Measurements from ENCODE around the gene FCHO1.

The FCHO1 gene

GRCh38 chr19:17725422-17726078 lies 25.7 kb upstream of the FCHO1 start:
- Mint-ChIP-seq H3K36me3 (peaks cover 59% of the 10 kb centered on the region), H3K4me1 (peaks cover 22% of the 10 kb centered on the region), H3K9me3 (no peaks in the 10 kb centered on the region), H3K4me3 (no peak overlapping the region), H3K27me3 (no peaks in the 10 kb centered on the region), H3K27ac (no peak overlapping the region)
- ATAC-seq = peak; percentile 25

DNA sequence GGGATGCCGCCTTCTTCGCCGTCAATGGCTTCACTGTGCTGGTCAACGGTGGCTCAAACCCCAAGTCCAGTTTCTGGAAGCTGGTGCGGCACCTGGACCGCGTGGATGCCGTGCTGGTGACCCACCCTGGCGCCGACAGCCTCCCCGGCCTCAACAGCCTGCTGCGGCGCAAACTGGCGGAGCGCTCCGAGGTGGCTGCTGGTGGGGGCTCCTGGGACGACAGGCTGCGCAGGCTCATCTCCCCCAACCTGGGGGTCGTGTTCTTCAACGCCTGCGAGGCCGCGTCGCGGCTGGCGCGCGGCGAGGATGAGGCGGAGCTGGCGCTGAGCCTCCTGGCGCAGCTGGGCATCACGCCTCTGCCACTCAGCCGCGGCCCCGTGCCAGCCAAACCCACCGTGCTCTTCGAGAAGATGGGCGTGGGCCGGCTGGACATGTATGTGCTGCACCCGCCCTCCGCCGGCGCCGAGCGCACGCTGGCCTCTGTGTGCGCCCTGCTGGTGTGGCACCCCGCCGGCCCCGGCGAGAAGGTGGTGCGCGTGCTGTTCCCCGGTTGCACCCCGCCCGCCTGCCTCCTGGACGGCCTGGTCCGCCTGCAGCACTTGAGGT lies 25.0 kb upstream of the FCHO1 start:
- H3K36me3 Mint-ChIP-seq = peaks cover 61% of the 10 kb centered on the region
- H3K4me3 Mint-ChIP-seq = no peak overlapping the region
- ATAC-seq = peak; percentile 57
- no peak overlapping the region for H3K27ac Mint-ChIP-seq
- H3K27me3 Mint-ChIP-seq = no peaks in the 10 kb centered on the region
- H3K4me1 Mint-ChIP-seq = peaks cover 22% of the 10 kb centered on the region
- no peaks in the 10 kb centered on the region for H3K9me3 Mint-ChIP-seq

DNA sequence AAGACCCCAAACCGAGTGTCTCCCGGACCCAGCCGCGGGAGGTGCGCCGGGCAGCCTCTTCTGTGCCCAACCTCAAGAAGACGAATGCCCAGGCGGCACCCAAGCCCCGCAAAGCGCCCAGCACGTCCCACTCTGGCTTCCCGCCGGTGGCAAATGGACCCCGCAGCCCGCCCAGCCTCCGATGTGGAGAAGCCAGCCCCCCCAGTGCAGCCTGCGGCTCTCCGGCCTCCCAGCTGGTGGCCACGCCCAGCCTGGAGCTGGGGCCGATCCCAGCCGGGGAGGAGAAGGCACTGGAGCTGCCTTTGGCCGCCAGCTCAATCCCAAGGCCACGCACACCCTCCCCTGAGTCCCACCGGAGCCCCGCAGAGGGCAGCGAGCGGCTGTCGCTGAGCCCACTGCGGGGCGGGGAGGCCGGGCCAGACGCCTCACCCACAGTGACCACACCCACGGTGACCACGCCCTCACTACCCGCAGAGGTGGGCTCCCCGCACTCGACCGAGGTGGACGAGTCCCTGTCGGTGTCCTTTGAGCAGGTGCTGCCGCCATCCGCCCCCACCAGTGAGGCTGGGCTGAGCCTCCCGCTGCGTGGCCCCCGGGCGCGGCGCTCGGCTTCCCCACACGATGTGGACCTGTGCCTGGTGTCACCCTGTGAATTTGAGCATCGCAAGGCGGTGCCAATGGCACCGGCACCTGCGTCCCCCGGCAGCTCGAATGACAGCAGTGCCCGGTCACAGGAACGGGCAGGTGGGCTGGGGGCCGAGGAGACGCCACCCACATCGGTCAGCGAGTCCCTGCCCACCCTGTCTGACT lies 24.1 kb upstream of the FCHO1 start:
- ATAC-seq = peak; percentile 36
- H3K27me3 Mint-ChIP-seq = no peaks in the 10 kb centered on the region
- H3K4me1 Mint-ChIP-seq = peaks cover 23% of the 10 kb centered on the region
- no peak overlapping the region for H3K27ac Mint-ChIP-seq
- peaks cover 65% of the 10 kb centered on the region for H3K36me3 Mint-ChIP-seq
- no peak overlapping the region for H3K4me3 Mint-ChIP-seq
- H3K9me3 Mint-ChIP-seq = no peaks in the 10 kb centered on the region

DNA sequence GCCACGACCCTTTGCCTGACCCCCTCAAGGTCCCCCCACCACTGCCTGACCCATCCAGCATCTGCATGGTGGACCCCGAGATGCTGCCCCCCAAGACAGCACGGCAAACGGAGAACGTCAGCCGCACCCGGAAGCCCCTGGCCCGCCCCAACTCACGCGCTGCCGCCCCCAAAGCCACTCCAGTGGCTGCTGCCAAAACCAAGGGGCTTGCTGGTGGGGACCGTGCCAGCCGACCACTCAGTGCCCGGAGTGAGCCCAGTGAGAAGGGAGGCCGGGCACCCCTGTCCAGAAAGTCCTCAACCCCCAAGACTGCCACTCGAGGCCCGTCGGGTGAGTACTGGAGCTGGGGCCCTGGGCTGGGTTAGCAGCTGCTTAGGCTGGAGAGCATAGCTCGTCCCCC lies 23.4 kb upstream of the FCHO1 start:
- Mint-ChIP-seq H3K27ac (no peak overlapping the region), H3K9me3 (no peaks in the 10 kb centered on the region), H3K36me3 (peaks cover 68% of the 10 kb centered on the region), H3K4me1 (peaks cover 25% of the 10 kb centered on the region), H3K4me3 (no peak overlapping the region), H3K27me3 (no peaks in the 10 kb centered on the region)
- ATAC-seq = no peak

- H3K27me3 Mint-ChIP-seq = no peaks in the 10 kb centered on the region
- H3K27ac Mint-ChIP-seq = no peak overlapping the region
- peaks cover 25% of the 10 kb centered on the region for H3K4me1 Mint-ChIP-seq
- no peaks in the 10 kb centered on the region for H3K9me3 Mint-ChIP-seq
- no peak overlapping the region for H3K4me3 Mint-ChIP-seq
- no peak for ATAC-seq
- H3K36me3 Mint-ChIP-seq = peaks cover 63% of the 10 kb centered on the region
Measured at GRCh38 chr19:17733127-17733526, 18.1 kb upstream of the FCHO1 start.

DNA sequence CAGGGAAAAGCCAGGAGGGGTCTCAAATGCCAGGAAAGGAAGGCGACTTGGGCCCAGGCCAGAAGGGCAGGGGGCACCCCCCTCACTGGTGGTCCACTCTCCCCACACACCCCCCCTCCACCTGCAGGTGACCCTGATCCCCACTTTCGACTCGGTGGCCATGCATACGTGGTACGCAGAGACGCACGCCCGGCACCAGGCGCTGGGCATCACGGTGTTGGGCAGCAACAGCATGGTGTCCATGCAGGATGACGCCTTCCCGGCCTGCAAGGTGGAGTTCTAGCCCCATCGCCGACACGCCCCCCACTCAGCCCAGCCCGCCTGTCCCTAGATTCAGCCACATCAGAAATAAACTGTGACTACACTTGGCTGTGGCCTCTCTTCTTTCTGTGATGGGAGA lies 17.1 kb upstream of the FCHO1 start:
- H3K27ac Mint-ChIP-seq = no peak overlapping the region
- no peak for ATAC-seq

GRCh38 chr19:17735410-17735809 lies 15.9 kb upstream of the FCHO1 start:
- peak overlapping the region; percentile 27 for H3K27ac Mint-ChIP-seq
- peaks cover 49% of the 10 kb centered on the region for H3K36me3 Mint-ChIP-seq
- no peaks in the 10 kb centered on the region for H3K9me3 Mint-ChIP-seq
- no peak overlapping the region for H3K4me3 Mint-ChIP-seq
- no peaks in the 10 kb centered on the region for H3K27me3 Mint-ChIP-seq
- H3K4me1 Mint-ChIP-seq = peaks cover 38% of the 10 kb centered on the region
- ATAC-seq = no peak

More for the DNA sequence above, 17.1 kb upstream of the FCHO1 start:
- peaks cover 35% of the 10 kb centered on the region for H3K4me1 Mint-ChIP-seq
- no peaks in the 10 kb centered on the region for H3K9me3 Mint-ChIP-seq
- peaks cover 61% of the 10 kb centered on the region for H3K36me3 Mint-ChIP-seq
- no peaks in the 10 kb centered on the region for H3K27me3 Mint-ChIP-seq
- no peak overlapping the region for H3K4me3 Mint-ChIP-seq

DNA sequence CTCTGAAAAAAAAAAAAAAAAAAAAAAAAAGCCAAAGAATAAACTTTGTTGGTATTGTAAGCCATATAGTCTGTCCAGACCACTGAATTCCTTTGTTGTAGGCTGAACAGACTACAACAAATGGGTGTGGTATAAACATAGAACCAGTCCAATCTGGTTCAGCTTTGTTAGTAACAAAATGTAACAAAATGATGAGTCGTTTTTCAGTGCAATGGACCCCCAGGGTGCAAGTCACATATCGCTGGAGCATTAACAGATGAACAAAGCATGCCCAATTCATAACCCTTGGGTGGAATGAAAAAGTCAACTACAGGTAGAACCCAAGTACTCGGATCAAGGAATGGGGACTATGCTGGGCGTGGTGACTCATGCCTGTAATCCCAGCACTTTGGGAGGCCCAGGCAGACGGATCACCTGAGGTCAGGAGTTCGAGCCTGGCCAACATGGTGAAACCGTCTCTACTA lies 13.6 kb upstream of the FCHO1 start:
- Mint-ChIP-seq H3K9me3 (no peaks in the 10 kb centered on the region), H3K4me3 (no peak overlapping the region), H3K27ac (peak overlapping the region; percentile 80), H3K36me3 (peaks cover 34% of the 10 kb centered on the region), H3K4me1 (peaks cover 30% of the 10 kb centered on the region), H3K27me3 (no peaks in the 10 kb centered on the region)
- ATAC-seq = no peak

GRCh38 chr19:17739121-17739875 lies 12.0 kb upstream of the FCHO1 start:
- Mint-ChIP-seq H3K9me3 (no peaks in the 10 kb centered on the region), H3K36me3 (peaks cover 23% of the 10 kb centered on the region), H3K4me3 (peak overlapping the region; percentile 66), H3K27me3 (no peaks in the 10 kb centered on the region), H3K27ac (peak overlapping the region; percentile 80), H3K4me1 (peaks cover 36% of the 10 kb centered on the region)
- ATAC-seq = peak; percentile 82

GRCh38 chr19:17741456-17741855 lies 9.8 kb upstream of the FCHO1 start:
- ATAC-seq = no peak
- Mint-ChIP-seq H3K27ac (peak overlapping the region; percentile 68), H3K36me3 (peaks cover 5% of the 10 kb centered on the region), H3K4me3 (no peak overlapping the region), H3K27me3 (no peaks in the 10 kb centered on the region), H3K4me1 (peaks cover 40% of the 10 kb centered on the region), H3K9me3 (no peaks in the 10 kb centered on the region)

- Mint-ChIP-seq H3K36me3 (peaks cover 5% of the 10 kb centered on the region), H3K27me3 (no peaks in the 10 kb centered on the region), H3K4me1 (peaks cover 51% of the 10 kb centered on the region), H3K27ac (no peak overlapping the region), H3K4me3 (no peak overlapping the region), H3K9me3 (no peaks in the 10 kb centered on the region)
- ATAC-seq = no peak
Measured at GRCh38 chr19:17743874-17744580, 7.2 kb upstream of the FCHO1 start.

DNA sequence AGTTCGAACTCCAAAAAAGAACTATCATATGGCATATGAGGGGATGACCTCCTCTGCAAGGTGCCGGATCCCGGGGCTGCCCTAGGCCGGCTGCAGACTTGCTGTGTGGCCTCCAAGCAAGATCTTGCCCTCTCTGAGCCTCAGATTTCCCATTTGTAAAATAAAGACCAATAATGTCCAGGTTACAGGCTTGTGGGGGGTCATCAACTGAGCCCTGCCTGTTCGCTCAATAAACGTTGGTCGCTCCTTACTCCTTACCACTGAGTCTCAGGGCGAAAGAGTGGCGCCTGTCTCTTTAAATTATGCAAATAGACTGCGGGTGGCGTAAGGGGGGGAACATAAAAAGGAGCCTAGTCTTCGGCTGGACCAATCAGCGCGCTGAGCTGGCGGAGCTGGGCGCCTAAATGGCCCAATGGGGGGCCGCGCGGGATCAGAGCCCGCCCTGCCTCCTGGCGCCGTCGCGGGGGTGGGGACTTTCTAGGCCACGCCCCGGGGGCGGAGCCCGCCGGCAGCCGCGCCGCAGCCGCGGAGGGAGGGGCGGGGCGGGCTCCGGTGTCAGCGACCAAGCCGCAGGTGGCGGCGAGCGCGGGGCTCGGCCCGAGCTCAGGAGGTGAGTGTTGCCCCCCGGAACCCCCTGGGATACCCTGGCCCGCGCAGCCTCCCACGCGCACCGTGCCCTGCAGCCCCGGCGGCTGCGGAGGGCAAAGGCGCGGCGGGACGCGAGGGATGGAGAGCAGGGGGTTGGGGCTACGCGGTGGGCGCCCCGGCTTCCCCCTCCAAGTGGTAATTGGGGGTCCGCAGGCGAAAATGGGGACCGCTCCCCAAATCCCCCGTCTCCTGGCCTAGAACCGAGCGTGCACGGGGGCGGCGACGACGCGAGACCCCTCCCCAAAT lies 3.8 kb upstream of the FCHO1 start:
- Mint-ChIP-seq H3K4me3 (peak overlapping the region; percentile 82), H3K4me1 (peaks cover 60% of the 10 kb centered on the region), H3K27ac (peak overlapping the region; percentile 75), H3K36me3 (no peaks in the 10 kb centered on the region), H3K27me3 (no peaks in the 10 kb centered on the region), H3K9me3 (no peaks in the 10 kb centered on the region)
- ATAC-seq = peak; percentile 91

GRCh38 chr19:17748884-17749638 lies 2.2 kb upstream of the FCHO1 start:
- H3K9me3 Mint-ChIP-seq = no peaks in the 10 kb centered on the region
- H3K4me3 Mint-ChIP-seq = peak overlapping the region; percentile 82
- H3K4me1 Mint-ChIP-seq = peaks cover 68% of the 10 kb centered on the region
- no peaks in the 10 kb centered on the region for H3K27me3 Mint-ChIP-seq
- no peaks in the 10 kb centered on the region for H3K36me3 Mint-ChIP-seq
- ATAC-seq = no peak
- H3K27ac Mint-ChIP-seq = peak overlapping the region; percentile 96
